GM18498 (cell line): ENCODE data around the gene ARF6.
"Not testable (repeated sequence)": the region's sequence is repeated elsewhere in the genome, so short reads cannot be mapped to it uniquely, and the experiment has no call there.

ENCODE experiments used
- ATAC-seq: cut with Tn5 transposase; IDR thresholded peaks from one replicate; pipeline ENCODE4 v1.9.1; 2021; ENCODE audit warnings: mild to moderate bottlenecking, moderate library complexity; ENCODE audit not compliant: unreplicated experiment

Gene ARF6

GRCh38 chr14:49905989-49906388 is 13.1 kb downstream of the ARF6 start:
- no peak for ATAC-seq

- ATAC-seq, result no peak
Observed at GRCh38 chr14:49907186-49907585, 14.3 kb downstream of the ARF6 start.

GRCh38 chr14:49908433-49908782 is 15.5 kb downstream of the ARF6 start:
- no peak for ATAC-seq

GRCh38 chr14:49909016-49909415 is 16.1 kb downstream of the ARF6 start:
- no peak for ATAC-seq

- ATAC-seq, result no peak
Observed at GRCh38 chr14:49915085-49915484, 22.2 kb downstream of the ARF6 start.

- ATAC-seq, result no peak
Observed at GRCh38 chr14:49918706-49919105, 25.8 kb downstream of the ARF6 start.

GRCh38 chr14:49919825-49920659 is 27.2 kb downstream of the ARF6 start:
- ATAC-seq, result no peak

- no peak for ATAC-seq
Observed at GRCh38 chr14:49920935-49921334, 28.1 kb downstream of the ARF6 start.

- no peak for ATAC-seq
Observed at GRCh38 chr14:49921401-49921800, 28.5 kb downstream of the ARF6 start.

- no peak for ATAC-seq
Observed at GRCh38 chr14:49923442-49923841, 30.6 kb downstream of the ARF6 start.

- no peak for ATAC-seq
Observed at GRCh38 chr14:49923881-49924280, 31.0 kb downstream of the ARF6 start.

GRCh38 chr14:49924852-49925251 is 32.0 kb downstream of the ARF6 start:
- no peak for ATAC-seq

GRCh38 chr14:49926803-49927202 is 33.9 kb downstream of the ARF6 start:
- no peak for ATAC-seq

GRCh38 chr14:49928015-49928414 is 35.1 kb downstream of the ARF6 start:
- ATAC-seq, result no peak

GRCh38 chr14:49930720-49931119 is 37.8 kb downstream of the ARF6 start:
- no peak for ATAC-seq

GRCh38 chr14:49931523-49931922 is 38.6 kb downstream of the ARF6 start:
- ATAC-seq, result no peak

GRCh38 chr14:49933128-49933527 is 40.2 kb downstream of the ARF6 start:
- ATAC-seq, result no peak

- ATAC-seq, result no peak
Observed at GRCh38 chr14:49933704-49934103, 40.8 kb downstream of the ARF6 start.

- ATAC-seq, result no peak
Observed at GRCh38 chr14:49934646-49935045, 41.8 kb downstream of the ARF6 start.

- no peak for ATAC-seq
Observed at GRCh38 chr14:49935526-49935925, 42.6 kb downstream of the ARF6 start.

GRCh38 chr14:49936246-49936645 is 43.4 kb downstream of the ARF6 start:
- not testable (repeated sequence) for ATAC-seq

GRCh38 chr14:49936882-49937281 is 44.0 kb downstream of the ARF6 start:
- not testable (repeated sequence) for ATAC-seq

GRCh38 chr14:49939215-49939614 is 46.3 kb downstream of the ARF6 start:
- not testable (repeated sequence) for ATAC-seq
